H1 (cell line): Measurements from ENCODE around the gene MGAT5B.
"Not testable (repeated sequence)": the region's sequence is repeated elsewhere in the genome, so short reads cannot be mapped to it uniquely, and the experiment has no call there.

Source experiments
- POLR2A ChIP-seq, 2 experiments: IDR thresholded peaks; 1 replicate in 1 of 2; 2 replicates in 1 of 2; pipeline ENCODE4 v1.6.1; 2011; ENCODE audit warnings: low read depth in 2 of 2, low read length in 2 of 2, mild to moderate bottlenecking in 2 of 2; ENCODE audit errors: control extremely low read depth in 1 of 2
- TF ChIP-seq, protein P1 (sequence below), 3 experiments: IDR thresholded peaks; 1 replicate in 2 of 3; 2 replicates in 1 of 3; pipeline versions ENCODE4 v1.5.1 to v1.6.1; 2011; ENCODE audit warnings: low read length in 3 of 3, mild to moderate bottlenecking in 3 of 3, inconsistent platforms in 2 of 3, low read depth in 1 of 3, moderate library complexity in 1 of 3; ENCODE audit not compliant: insufficient read depth in 1 of 3; ENCODE audit errors: control extremely low read depth in 1 of 3

DNA sequence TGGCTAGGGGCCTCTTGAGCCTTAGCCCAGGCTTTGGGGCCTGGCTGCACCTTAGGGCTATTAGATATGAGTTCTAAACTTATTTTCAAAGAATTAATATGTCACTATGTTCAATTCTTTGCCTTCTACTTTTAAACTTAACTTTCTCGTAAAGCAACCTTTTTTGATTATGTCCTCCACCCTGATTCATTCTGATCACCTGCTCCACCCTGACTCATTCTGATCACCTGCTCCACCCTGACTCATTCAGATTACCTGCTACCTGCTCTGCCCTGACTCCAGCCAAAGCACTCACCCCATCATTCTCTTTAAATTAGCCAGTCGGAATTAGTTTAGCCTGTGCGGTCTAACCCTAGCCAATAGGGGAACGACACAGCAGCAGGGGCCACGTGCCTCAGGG is 102.0 kb downstream of the MGAT5B start:
- TF ChIP-seq POLR2A (IDR thresholded peaks at IDR 0.05; ENCODE audit: control extremely low read depth in 1 of 2, low read depth in 2 of 2, low read length in 2 of 2): not testable (repeated sequence)
- TF ChIP-seq, protein P1, sequence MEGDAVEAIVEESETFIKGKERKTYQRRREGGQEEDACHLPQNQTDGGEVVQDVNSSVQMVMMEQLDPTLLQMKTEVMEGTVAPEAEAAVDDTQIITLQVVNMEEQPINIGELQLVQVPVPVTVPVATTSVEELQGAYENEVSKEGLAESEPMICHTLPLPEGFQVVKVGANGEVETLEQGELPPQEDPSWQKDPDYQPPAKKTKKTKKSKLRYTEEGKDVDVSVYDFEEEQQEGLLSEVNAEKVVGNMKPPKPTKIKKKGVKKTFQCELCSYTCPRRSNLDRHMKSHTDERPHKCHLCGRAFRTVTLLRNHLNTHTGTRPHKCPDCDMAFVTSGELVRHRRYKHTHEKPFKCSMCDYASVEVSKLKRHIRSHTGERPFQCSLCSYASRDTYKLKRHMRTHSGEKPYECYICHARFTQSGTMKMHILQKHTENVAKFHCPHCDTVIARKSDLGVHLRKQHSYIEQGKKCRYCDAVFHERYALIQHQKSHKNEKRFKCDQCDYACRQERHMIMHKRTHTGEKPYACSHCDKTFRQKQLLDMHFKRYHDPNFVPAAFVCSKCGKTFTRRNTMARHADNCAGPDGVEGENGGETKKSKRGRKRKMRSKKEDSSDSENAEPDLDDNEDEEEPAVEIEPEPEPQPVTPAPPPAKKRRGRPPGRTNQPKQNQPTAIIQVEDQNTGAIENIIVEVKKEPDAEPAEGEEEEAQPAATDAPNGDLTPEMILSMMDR (IDR thresholded peaks at IDR 0.05; ENCODE audit: control extremely low read depth in 1 of 3, insufficient read depth in 1 of 3, low read depth in 1 of 3, low read length in 3 of 3): not testable (repeated sequence)
